Measurements from ENCODE around the gene SPTBN1.
"Not testable (repeated sequence)": the region's sequence is repeated elsewhere in the genome, so short reads cannot be mapped to it uniquely, and the experiment has no call there.

The SPTBN1 gene

DNA sequence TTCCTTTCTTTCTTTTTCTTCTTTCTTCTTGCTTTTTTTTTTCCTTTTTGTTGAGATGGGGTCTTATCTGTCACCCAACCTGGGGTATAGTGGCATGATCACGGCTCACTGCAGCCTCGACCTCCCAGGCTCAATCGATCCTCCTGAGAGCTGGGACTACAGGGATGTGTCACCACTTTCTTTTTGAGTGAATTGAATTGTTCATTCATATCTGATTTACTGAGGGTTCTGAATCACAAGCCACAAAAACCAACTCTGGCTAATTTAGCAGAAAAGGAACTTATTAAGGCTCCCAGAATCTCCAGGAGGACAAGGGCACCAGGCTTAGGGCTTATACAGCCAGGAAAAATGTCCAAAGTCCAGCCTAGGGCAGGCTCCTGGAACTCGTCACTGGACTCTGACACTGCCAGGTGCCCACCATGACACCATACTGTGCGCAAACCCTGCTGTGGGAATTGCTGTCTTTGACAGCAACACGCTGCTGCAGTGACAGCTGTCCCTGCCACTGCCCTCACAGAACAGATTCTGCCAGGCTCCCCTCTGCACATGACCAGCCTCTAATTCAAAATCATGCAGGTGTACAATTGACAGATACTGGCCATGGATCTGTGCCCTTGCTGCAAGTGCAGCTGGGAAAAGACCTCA, 224.4 kb downstream of the SPTBN1 start:
- no peak for DNase-seq

DNA sequence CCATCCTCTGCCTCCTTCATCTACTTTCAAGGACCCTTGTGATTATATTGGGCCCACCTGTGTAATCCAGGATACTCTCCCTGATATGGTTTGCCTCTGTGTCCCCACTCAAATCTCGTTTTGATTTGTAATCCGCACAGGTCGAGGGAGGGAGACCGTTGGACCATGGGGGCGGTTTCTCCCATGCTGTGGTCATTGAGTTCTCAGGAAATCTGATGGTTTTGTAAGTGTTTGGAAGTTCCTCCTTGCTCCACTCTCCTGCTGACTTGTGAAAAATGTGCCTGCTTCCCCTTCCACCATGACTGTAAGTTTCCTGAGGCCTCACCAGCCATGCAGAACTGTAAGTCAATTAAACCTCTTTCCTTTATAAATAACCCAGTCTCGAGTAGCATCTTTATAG, 225.3 kb downstream of the SPTBN1 start:
- DNase-seq, result no peak

DNA sequence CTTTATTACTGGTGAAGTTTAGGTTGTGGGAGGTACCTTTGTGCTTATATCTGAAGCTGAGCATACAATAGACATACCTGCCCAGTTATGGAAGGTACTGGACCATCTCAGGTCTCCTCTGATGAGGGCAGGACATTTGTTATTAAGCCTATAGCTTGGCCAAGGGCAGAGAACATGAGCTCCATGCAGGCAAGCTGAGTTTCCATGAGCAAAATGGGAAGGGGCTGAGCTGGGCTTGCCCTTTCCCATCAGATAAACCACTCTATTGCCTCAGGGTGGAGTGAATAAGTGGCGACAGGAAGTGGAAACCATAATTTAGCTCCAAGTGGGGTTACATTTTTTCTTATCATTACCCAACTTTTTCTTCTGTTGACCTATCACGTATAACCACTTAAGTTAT, 227.5 kb downstream of the SPTBN1 start:
- no peak for DNase-seq

DNA sequence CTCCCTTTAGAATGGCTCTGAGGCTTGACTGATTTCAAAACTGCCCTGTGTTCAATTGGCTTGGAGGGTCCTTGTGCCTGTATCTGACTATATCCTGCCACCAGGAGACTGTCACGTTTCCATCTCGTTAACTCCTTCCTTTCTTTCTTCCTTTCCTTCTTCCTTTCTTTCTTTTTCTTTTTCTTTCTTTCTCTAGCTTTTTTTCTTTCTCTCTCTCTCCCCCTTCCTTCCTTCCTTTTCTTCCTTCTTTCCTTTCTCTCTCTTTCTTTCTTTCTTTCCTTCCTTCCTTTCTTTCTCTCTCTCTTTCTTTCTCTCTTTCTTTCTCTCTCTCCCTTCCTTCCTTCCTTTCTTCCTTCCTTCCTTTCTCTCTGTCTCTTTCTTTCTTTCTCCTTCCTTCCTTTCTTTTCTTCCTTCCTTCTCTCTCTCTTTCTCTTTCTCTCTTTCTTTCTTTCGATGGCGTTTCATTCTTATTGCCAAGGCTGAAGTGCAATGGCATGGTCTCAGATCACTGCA, 229.2 kb downstream of the SPTBN1 start:
- no peak for DNase-seq

DNA sequence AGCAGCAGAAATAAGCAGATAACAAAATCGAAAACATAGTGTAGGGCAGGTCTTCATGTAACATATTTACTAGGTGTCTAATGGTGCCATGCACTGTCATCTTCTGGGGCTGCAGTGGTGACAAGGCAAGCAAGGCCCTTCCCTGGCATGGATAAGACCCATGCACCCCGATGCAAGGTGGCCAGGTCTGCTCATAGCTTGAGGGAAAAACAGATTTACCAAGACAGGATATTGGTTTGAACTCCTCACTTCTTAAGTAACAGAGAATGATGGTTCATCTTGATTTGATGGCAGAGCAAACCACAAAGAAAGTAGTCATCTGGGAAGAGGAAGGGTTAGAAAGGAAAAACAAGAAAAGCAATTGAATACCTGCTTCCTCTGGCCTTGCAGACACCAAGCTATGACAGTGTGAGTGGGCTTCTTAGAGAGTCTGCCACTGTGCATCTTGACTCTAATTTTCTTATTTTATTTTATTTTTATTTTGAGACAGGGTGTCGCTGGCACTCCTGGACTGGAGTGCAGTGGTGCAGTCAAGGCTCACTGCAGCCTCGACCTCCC, 231.5 kb downstream of the SPTBN1 start:
- no peak for DNase-seq

DNA sequence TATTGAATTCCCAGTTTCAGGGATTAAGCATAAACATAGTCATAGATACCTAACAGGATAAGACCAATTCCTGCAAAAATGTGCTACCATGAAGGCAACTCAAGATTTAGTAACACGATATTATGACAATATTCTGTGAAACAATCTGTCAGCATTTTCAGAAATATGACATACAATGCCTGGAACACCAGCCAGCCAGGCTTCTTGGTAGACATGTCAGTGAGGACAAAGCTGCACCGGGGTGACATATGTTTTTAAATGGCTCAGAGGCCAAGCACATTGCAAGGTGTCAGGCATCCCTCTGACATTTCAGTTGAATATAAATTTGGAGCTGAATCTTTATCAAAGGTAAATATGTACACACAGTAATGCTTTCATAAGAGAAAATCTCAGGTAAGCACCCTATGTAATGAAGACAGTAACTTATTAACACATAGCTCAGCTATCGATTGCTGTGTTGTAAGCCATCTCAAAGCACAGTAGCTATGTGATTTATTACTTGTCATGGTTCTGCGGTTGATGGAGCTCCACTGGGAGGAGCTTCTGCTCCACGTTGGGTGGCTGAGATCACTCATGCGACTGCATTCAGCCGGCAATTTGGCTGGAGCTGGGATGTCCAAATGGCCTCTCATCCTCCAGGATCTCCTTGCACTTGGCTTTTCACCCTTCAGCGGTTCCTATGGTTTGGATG, 235.5 kb downstream of the SPTBN1 start:
- peak; percentile 14 for DNase-seq

DNA sequence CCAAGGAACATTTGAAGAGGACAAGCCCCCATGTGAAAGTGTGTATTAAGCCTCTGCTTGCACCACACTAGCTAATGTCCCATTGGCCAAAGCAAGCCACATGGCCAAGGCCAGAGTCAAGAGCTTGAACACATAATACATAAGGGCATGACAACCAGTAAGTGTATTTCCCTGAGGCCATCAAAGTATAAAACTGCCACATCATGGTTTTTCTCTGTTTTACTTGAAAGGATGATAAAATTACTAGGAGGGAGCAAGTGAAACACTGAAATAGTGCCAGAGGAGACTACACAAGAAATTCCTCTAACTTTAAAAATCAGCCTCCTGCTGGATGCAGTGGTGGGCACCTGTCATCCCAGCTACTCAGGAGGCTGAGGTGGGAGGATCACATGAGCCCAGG, 236.4 kb downstream of the SPTBN1 start:
- DNase-seq, result no peak

DNA sequence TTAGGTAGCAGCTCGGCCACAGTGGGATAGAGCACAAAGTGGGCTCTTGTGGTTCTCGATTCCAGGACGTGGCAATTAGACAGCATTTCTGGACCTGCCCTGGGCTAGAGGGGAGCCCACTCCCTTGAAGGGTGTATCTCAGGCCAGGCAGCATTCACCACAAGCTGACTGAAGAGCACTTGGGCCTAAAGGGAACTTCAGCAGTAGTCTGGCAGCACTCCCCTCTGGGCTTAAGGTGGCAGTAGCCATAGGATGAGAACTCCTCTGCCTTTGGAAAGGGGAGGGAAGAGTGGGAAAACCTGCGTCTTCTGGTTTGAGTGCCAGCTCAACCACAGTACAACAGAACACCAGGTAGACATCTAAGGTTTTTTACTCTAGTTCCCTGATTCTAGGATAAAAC, 239.3 kb downstream of the SPTBN1 start:
- DNase-seq, result no peak

DNA sequence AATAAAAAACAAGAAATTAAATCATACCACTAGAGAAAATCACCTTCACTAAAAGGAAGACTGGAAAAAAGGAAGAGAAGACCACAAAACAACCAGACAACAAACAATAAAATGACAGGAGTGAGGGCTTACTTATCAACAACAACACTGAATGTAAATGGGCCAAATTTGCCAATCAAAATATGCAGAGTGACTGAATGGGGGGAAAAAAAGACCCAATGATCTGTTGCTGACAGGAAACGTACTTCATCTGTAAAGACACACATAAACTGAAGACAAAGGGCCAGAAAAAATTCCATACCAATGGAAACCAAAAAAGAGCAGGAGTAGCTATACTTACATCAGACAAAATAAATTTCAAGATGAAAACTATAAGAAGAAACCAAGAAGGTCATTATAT, 241.8 kb downstream of the SPTBN1 start:
- no peak for DNase-seq

DNA sequence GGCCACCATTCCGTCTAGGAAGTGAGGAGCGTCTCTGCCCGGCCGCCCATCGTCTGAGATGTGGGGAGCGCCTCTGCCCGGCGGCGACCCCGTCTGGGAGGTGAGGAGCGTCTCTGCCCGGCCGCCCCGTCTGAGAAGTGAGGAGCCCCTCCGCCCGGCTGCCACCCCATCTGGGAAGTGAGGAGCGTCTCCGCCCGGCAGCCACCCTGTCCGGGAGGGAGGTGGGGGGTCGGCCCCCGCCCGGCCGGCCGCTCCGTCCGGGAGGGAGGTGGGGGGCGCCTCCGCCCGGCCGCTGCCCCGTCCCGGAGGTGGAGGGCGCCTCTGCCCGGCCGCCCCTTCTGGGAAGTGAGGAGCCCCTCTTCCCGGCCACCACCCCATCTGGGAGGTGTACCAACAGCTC, 242.8 kb downstream of the SPTBN1 start:
- DNase-seq, result not testable (repeated sequence)

DNA sequence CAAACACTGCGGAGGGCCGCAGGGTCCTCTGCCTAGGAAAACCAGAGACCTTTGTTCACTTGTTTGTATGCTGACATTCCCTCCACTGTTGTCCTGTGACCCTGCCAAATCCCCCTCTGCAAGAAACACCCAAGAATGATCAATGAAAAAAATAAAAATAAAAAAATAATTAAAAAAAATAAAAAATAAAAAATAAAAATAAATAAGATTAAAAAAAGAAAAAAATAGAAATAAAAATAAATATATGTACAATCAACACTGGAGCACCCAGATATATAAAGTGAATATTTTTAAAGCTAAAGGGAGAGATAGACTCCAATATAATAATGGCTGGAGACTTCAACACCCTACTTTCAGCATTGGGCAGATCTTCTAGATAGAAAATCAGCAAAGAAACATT, 243.5 kb downstream of the SPTBN1 start:
- no peak for DNase-seq

DNA sequence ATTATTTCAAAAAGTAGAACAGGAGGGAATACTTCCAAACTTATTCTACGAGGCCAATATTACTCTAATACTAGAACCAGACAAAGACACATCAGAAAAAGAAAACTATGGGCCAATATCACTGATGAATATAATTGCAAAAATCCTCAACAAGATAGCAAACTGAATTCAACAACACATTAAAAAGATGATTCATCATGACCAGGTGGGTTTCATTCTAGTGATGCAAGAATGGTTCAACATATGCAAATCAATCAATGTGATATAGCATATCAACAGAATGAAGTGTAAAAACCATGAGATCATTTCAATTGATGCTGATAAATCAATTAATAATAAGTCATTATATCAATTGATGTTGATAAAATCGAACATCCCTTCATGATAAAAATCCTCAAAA, 244.9 kb downstream of the SPTBN1 start:
- DNase-seq, result no peak

DNA sequence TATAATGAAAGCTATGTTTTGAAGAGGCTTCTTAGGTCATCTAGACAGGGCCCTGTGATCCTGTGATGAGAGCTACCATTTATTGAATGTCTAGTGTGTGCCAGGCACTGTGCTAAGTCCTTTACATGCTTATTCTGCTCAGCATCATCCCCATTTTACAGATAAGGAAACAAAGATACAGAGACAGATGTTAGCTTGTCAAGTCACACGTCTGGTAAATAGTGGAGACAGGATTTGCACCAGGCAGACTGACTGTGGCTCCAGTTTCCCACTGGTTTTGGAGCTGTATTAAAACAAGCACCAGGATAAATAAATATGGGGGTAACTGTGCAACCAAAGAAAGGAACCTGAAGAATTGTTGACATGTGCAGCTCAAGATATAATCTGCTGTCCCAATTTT, 248.1 kb downstream of the SPTBN1 start:
- DNase-seq, result no peak

DNA sequence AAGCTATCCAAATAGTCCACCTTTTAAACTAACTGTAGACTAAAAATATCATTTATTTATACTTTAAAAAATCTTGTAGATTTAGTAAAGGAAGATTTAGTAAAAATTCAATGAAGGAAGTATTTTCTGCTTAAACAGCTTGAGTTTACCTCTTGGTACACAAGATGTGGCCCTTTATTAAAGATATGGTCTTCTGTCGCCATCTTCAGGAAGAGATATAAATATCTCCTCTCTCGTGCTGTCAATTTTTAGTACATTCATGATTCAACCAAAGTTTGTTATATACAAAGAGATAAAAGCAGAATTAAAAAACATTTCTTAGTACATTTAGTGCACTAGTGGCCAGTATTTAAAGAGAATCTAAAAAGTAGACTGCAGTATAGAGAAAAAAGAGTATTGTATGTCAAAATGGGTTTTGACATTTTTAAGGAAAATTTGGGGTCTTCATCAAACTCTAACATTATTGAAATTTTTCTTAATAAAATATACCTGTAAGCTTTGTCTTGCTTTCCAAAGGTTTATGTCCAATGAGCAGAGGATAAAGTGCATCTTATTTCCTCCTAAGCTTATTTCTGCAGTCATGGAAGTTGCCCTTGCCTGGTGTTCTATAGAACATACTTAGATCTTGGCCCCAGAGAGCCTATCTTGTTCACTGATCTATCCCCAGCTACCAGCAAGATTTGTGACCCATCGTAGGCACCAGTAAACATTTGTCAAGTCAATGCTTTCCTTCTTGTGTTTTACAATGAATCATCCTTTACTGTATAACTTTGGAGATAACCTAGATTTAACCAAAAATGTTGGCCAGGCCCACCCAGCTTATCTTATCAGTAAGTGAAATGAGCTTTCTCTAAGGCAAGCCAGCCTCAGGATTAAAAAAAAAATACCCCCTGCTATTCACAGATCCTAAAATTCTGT, 248.8 kb downstream of the SPTBN1 start:
- no peak for DNase-seq

DNA sequence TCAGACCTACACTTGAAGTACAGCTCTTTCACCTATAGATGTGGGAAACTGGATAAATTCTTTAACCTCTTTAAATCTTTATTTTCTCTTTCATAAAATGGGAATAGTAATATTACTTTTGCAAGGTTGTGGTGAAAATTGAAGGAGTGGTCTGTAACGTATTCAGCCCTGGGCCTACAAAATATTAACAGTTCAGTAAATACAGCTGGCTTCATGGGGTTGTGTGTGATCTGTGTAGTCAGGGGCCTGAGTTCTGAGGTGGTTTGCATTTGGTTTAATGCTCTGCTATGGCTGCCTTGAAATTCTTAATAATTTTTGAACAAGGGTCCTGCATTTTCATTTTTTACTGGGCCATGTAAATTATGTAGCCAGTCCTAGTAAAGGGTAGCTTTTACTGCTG, 250.5 kb downstream of the SPTBN1 start:
- no peak for DNase-seq

DNA sequence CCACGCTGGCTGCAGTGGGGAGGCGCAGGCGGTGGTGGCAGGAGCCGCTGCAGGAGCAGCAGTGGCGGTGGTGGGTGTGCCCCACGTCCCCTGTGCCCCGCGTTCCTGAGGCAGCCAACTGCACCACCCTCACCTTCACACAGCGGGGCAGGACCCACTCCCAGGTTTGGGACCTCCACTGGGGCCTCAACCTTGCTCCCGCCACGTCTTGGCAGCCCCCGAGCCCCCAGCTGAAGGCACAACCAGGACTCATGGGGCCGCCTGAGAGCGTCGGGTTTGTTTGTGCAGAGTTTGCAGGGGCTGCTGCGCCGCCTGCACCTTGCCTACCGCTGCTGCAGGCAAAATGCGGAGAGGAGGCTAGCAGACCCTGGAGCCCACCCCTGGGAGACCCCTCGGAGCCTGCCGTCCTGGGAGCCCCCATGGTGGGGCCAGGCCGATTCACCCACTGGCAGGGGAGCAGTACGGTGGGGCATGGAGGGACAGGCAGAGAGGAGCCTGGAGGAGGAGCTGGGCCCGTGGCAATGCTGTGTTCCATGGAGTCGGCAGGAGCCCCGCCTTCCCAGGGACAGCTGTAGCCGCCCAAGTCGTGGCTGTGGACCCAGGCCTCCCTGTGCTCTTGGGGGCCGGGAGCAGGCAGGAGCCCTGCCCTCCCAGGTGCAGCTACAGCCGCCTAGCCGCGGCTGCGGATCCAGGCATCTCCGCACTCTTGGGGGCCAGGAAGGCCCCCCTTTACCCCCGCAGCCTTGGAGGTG, 252.6 kb downstream of the SPTBN1 start:
- DNase-seq, result peak; percentile 32

DNA sequence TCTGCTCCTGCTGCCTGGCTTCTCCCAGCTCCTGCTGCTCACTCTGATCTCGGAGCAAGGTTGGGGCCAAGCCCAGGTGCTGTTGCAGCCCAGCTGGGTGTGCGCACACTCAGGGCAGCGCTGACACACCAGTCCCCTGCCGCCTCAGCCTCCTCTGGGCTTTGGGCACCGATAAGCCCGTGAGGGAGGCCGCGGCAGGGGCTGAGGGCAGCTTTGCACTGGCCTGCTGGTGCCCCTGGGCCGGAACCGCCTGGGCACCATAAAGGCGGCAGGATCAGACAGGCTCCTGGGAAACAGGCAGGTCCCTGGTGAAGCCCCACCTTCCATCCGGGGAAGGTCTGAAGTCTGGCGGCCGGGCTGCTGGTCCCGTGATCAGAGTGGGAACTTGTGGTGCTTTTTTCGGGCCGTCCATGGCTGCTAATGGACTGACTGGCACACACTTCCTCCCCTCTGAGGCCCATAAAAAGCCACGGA, 253.2 kb downstream of the SPTBN1 start:
- peak; percentile 73 for DNase-seq

DNA sequence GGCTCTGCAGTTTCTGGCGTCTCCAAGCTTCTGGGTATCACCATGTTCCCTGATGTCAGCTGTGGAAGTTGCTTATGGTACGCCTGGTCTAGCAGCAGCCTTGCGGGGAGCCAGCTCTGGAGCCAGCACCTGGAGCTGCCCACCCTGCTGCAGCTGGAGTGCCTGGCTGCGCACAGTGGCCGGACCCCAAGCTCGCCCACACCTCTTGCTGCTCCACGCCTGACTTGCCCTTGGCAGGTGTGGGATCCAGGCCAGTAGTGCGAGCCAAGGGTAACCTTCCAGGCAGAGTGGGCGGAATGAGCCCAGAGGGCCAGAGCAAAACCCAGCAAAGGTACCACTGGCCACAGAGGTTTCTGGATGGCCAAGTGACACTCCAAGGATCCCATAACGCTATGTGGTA, 254.1 kb downstream of the SPTBN1 start:
- no peak for DNase-seq

DNA sequence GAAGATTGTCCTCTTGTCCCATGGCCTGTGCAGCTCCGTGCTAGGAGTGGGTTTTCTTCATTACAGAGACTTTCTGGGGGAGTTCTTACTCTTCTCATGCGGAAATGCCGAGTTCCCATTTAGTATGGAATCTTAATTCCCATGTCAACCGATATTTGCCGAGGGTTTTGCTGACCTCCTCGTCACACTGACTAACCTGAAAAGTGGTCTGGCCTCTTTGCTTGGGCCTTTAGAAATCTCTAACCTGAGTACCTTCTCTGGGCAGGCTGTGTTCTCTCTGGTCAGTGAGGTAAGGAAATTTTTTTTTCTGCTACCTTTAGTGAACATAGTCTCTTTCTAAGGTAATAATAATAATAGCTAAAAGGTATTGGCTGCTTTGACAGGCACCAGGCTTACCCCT, 256.4 kb downstream of the SPTBN1 start:
- DNase-seq, result no peak

DNA sequence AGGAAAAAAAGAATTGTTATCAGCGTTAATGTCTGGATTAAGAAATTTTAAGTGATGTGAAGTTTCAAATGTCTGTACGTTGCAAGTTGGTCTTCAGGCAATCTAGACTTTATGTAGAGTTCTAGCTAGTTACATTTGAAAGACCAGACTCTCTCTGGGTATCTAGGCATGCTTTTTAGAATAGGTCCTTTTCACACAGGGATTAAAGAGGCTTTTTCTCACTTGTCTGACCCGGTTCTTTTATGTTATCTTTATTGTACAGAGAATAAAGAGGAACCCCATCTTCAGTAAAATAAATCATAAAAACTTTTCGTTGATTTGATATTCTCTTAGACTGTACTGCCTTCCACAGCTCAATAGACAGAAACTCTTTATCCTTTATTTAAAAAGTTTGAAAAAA, 258.9 kb downstream of the SPTBN1 start:
- no peak for DNase-seq

DNA sequence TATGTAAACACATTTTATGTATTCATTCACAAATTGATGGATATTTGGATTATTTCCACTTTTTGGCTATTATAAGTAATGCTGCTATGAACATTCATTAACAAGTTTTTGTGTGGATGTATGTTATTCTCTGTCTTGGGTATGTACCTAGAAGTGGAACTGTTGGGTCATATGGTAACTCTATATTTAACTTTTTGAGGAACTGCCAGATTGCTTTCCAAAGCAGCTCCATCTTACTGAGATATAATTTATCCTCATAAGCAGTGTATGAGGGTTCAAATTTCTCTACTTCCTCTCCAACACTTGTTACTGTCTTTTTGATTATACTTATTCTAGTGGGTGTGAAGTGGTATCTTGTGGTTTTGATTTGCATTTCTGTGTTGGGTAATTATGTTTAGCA, 260.2 kb downstream of the SPTBN1 start:
- DNase-seq, result no peak

DNA sequence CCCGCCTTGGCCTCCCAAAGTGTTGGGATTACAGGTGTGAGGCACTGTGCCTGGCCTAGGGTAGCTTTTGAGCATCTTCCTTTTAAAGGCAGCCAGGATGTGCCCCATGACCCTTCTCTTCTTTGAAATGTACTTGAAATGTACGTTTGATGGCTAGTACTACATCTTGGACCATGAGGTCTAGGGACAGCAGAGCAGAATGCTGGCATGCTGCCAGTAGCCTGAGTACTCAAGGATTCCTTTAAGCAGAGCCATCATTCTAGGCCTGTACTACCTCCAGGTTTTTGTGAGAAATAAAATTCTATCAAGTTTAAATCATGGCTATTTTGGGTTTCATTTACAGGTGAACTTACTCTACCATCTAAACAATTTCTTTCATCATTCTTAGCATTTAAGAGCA, 264.4 kb downstream of the SPTBN1 start:
- no peak for DNase-seq

All from NCI-H510A (cell line).